HG03135 (cell line): ENCODE measurements around the gene QRFP.

Source experiments
- ATAC-seq: cut with Tn5 transposase; IDR thresholded peaks from one replicate; pipeline ENCODE4 v1.9.1; 2021; ENCODE audit warnings: mild to moderate bottlenecking, moderate library complexity; ENCODE audit not compliant: unreplicated experiment

The QRFP gene

DNA sequence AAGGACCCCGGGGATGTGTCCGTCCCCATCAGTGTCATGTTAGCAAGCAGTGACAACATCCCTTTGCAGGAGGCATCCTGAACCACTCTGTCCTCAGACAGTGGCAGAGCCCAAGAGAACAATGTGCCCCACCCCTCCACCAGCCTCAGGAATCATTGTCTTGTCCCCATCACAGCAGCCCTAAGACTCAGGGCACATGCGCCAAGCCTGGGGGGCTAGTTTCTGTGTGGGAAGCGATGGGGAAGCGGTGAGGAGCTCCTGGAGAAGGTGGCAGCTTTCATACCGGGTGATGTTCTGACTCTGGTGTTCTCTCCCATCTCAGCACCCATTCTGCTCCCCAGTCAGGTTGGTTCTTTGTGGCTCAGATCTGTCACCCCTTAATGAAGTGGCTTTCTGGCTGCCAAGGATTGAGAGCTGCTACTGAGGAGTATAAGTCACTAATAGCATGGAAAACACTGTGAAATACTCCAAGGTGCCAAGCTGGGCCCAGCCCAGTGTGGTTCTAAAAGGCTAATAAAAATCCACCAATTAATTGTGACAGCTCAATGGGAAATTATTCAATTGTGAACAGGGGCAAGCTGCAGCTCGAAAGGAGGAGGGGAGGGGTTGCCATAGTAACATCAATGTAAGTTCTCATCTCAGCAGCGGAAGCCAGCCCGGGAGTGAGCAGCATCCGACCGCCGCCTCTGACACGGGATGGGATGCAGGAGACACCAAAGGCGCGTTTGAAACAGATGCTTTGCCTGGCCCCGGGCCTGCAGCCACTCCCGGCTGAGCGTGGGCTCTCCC, 4.7 kb downstream of the QRFP start:
- ATAC-seq = no peak

DNA sequence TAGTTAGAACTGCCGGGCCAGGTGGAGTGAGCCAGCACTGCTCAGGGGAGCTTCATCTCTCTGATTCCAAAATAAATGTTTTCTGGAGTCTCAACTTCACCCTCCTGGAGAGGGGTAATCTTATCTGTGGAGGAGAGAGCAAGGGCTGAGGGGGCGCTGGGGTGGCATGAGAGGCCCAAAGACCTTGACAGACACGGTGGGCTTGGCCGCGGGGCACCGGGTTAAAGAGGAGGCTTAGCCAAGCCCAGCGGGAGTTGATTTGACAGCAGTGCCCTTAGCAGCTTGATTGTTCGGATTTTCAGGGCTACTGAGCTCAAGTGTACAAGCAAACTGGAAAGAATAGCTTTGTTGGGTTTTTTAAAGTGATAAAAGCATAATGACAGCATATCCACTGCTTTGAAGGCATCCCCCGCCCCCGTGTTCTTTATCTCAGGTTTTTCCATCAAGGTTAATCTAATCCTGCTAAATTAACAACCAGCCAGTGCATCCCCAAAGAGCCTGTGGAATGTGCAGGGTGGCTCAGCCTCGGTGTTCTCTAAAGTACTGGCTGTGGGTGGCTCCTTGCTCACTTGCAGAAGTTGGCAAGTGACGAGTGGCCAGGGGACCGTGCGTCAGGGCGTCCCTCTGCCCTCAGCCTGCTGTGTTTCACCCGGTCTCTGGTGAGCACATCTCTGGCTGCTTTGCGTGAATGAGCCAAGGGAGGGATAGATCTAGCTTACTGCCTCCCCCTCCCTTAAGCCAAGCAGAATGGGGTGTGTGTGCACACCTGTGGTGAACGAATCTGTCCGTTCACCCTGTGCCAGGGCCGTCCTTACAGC, 5.5 kb downstream of the QRFP start:
- no peak for ATAC-seq

DNA sequence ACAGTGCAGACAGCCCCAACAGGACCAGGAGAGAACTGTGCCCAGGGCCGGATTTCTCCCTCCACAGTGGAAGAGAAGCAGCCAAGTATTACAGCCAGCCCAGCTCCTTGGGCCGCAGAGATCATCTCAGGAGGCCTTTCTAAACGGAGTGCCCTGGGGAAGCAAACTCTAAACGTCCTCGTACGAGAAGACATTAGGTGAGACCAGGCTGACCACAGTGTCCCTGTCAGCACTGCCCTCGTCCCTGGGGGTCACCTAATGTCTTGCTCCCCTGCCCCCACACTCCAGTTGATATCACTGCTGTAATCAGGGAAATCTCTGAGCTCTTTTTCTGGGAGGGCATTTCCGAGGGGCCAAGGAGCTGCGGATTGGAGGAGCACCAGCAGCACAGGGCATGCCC, 6.5 kb downstream of the QRFP start:
- no peak for ATAC-seq

DNA sequence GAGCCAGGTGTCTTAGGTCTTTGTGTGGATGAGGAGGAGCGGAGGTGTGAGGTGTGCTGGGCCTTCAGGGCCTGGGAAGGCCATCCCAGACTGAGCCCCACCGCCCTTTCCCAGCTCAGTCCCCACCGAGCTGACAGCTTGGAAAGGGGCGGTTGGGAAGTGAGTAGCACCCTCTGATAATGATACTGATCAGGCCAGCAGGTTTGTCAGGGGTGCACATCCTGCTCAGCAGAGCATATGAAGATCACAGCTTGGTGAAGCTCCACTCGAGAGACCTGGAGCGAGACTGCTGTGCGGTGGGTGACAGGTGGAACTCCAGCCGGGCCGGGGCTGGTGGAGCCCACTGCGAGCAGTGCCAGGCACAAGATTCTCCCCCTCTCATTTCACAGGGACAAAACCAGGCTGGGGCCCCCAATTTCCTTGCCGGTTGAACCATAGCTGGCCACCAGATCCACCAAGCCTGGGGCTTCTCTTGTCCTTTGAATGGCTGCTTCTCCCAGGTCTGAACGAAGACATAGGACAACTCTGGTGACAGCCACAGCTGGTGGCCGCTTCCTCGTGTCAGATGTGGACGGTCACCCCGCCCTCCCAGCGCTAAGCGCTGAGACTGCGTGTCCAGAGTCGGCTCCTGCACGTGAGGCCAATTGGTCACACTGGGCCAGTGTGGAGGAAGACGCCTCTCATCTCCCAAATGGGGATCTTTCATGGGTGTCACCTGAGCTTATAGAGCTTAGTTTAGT, 8.3 kb downstream of the QRFP start:
- ATAC-seq = no peak

DNA sequence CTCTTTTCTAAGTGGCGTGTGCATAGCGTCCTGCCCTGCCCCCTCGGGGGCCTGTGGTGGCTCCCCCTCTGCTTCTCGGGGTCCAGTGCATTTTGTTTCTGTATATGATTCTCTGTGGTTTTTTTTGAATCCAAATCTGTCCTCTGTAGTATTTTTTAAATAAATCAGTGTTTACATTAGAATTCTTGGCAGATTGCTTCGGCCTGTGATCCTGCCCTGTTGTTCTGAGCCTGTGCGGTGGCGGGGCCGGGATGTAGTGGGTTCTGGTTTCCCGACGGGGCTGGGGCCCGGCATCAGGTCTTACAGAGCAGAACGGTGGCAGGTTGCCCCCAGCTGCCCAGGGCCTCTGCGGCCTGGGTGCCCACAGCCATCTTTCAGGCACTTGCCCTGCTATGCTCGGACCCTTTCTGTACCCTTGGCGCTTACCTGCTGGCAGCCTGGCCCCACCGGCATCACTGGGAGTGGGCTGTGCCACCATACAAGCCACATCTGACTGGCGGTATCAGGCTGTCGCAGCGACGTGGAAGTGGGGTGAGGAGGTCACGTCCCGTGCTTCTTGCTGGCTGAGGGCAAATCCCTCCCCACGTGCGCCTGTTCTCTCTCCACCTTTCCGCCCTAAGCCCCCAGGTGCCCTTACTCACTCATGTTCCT, 9.0 kb downstream of the QRFP start:
- ATAC-seq = no peak

DNA sequence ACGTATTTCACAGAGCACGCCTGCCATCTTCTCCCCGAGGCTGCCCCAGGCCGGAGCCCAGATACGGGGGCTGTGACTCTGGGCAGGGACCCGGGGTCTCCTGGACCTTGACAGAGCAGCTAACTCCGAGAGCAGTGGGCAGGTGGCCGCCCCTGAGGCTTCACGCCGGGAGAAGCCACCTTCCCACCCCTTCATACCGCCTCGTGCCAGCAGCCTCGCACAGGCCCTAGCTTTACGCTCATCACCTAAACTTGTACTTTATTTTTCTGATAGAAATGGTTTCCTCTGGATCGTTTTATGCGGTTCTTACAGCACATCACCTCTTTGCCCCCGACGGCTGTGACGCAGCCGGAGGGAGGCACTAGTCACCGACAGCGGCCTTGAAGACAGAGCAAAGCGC, 9.6 kb downstream of the QRFP start:
- ATAC-seq = no peak

DNA sequence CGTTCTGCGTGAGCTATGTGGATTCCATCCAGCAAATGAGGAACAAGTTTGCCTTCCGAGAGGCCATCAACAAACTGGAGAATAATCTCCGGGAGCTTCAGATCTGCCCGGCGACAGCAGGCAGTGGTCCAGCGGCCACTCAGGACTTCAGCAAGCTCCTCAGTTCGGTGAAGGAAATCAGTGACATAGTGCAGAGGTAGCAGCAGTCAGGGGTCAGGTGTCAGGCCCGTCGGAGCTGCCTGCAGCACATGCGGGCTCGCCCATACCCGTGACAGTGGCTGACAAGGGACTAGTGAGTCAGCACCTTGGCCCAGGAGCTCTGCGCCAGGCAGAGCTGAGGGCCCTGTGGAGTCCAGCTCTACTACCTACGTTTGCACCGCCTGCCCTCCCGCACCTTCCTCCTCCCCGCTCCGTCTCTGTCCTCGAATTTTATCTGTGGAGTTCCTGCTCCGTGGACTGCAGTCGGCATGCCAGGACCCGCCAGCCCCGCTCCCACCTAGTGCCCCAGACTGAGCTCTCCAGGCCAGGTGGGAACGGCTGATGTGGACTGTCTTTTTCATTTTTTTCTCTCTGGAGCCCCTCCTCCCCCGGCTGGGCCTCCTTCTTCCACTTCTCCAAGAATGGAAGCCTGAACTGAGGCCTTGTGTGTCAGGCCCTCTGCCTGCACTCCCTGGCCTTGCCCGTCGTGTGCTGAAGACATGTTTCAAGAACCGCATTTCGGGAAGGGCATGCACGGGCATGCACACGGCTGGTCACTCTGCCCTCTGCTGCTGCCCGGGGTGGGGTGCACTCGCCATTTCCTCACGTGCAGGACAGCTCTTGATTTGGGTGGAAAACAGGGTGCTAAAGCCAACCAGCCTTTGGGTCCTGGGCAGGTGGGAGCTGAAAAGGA, 10.9 kb downstream of the QRFP start:
- ATAC-seq = no peak

DNA sequence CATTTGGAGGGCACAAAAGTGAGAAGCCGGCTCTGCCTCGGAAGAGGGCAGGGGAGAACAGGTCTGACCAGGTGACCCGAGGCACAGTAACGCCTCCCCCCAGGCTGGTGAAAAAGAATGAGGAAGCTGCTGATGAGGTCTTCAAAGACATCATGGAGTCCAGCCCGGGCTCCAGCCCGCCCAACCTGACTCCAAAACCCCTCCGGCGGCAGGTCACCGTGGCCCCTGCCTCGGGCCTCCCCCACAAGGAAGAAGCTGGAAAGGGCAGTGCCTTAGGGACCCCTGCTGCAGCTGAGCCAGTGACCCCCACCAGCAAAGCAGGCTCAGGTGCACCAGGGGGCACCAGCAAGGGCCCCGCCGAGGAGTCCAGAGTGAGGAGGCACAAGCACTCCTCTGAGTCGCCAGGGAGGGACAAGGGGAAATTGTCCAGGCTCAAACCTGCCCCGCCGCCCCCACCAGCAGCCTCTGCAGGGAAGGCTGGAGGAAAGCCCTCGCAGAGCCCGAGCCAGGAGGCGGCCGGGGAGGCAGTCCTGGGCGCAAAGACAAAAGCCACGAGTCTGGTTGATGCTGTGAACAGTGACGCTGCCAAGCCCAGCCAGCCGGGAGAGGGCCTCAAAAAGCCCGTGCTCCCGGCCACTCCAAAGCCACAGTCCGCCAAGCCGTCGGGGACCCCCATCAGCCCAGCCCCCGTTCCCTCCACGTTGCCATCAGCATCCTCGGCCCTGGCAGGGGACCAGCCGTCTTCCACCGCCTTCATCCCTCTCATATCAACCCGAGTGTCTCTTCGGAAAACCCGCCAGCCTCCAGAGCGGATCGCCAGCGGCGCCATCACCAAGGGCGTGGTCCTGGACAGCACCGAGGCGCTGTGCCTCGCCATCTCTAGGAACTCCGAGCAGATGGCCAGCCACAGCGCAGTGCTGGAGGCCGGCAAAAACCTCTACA, 11.8 kb downstream of the QRFP start:
- ATAC-seq = no peak

DNA sequence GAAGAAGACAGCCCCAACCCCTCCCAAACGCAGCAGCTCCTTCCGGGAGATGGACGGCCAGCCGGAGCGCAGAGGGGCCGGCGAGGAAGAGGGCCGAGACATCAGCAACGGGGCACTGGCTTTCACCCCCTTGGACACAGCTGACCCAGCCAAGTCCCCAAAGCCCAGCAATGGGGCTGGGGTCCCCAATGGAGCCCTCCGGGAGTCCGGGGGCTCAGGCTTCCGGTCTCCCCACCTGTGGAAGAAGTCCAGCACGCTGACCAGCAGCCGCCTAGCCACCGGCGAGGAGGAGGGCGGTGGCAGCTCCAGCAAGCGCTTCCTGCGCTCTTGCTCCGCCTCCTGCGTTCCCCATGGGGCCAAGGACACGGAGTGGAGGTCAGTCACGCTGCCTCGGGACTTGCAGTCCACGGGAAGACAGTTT, 12.5 kb downstream of the QRFP start:
- ATAC-seq = no peak

DNA sequence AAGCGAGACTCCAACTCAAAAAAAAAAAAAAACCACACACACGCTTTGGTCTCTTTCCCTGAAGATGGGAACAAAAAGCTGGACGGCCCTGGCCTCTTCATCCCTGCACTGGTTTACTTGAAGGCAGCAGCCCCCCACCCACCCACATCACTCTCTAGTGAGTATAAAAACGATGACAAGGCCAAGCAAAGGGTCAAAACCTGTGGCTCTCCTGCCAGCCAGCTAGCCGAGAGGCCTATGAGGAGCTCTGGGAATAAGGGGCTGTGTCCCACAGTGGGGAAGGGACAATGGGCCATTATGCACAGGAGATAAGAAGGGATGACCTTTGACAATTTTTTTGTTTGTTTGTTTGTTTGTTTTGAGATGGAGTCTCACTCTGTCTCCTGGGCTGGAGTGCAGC, 13.1 kb downstream of the QRFP start:
- no peak for ATAC-seq

DNA sequence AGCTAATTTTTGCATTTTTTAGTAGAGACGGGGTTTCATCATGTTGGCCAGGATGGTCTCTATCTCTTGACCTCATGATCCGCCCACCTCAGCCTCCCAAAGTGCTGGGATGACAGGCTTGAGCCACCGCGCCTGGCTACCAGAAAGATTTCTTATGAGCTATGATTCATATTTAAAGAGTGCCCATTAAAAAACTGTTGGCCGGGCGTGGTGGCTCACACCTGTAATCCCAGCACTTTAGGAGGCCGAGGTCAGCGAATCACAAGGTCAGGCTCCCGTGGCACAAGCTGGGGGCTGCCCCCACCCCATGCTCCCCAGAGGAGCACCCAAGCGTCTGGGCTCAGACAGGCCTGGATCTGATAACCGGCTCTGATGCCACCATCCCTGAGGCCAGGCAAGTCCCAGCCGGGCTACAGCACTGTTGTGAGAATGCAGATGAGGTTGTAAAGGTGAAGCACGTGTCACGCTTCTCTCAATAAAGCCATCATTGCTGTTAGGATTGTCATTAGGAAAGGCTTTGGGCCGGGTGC, 13.9 kb downstream of the QRFP start:
- ATAC-seq = no peak

DNA sequence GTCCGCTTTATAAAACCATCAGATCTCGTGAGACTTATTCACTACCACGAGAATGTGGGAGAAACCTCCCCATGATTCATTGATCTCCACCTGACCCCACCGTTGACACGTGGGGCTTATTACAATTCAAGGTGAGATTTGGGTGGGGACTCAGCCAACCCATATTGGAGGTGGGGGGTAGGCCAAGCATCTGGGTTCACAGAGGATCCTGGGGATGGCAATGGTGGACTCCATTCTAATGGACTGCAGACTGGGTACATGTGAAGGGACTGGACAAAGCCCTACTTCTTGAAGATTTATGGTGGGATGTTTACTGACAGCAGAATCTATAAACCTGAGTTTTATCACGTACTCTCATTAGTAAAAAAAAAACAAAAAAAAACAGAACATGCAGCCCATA, 15.1 kb downstream of the QRFP start:
- ATAC-seq = no peak

DNA sequence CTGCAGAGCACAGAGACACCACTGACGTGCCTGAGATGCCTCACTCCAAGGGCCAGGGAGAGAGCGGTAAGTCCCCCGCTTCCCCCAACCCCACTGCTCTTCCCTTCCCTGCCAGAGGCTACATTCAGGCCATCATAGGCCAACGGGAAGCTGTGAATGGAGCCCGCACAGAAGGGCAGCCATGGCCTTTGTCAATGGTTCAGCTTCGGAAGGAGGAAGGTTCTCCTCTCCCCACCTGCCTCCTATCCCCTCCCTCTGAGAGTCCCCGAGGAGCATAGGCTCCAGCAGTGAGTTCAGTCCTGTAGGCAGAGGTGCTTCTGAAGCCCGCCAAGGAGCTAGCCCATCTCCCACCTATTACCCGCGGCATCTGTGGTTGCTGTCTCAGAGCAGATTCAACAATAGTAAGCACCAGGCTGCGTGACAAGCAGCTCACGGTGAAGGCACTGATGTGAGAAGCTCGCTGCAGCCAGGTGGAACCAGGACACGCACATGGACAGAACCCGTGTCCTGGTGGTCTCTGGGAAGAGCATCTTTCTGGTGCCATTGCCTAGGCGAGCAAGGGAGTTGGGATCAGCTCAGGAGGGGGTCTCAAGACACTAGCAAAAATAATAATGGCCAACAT, 15.9 kb downstream of the QRFP start:
- ATAC-seq = no peak

DNA sequence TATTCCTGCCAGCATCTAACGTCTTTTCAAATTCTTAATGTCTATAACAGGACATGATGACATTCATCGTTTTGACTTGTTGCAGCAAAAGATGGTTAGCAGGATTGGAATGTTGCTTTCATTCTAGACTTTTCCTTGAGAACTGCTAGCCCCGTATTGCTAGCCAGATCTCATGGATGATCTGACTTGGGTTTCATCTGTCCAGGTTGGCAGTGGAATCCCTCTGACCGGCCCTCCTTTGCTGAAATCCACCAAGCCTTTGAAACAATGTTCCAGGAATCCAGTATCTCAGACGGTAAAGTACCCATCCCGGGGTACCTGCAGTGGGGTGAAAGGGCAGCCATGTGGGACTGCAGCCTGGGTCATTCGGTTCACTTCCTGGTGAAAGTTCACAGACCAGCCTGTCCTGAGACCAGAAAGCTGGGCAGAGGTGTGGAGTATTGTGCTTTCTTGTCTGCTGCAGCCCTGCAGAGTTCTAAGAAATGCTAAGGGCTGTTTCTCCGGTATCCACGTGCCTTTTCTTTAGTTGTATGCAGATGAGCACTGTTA, 16.7 kb downstream of the QRFP start:
- ATAC-seq = no peak

DNA sequence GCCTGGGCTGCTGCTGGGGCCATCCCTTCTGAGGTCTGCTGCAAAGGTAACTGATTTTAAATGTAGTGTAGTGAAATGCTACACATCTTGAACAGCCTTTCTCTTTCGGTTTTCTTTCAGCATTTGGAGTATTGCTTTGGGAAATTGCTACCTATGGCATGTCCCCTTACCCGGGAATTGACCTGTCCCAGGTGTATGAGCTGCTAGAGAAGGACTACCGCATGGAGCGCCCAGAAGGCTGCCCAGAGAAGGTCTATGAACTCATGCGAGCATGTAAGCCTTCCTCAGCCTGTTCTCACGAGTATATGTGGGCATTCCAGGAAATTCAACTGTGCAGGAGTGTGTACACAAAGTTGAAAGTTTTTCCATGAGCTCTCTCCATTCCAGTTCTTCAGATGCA, 18.3 kb downstream of the QRFP start:
- no peak for ATAC-seq

DNA sequence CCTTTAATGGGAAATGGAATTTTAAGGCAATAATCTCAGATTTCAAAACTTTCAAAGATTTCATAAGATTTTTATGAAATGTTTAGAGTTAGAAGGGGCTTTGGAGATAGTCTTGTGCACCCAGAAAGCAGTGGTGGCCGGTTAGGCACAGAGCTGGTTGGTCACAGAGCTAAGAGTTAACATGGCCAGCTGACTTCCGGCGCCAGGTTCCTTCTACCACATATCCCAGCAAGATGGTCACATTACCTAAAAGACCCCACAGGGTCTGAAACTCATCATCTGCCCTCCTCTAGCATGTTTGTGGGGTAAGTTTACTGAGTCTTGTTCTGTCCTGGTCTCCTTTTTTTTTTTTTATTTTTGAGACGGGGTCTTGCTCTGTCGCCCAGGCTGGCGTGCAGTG, 19.3 kb downstream of the QRFP start:
- no peak for ATAC-seq

DNA sequence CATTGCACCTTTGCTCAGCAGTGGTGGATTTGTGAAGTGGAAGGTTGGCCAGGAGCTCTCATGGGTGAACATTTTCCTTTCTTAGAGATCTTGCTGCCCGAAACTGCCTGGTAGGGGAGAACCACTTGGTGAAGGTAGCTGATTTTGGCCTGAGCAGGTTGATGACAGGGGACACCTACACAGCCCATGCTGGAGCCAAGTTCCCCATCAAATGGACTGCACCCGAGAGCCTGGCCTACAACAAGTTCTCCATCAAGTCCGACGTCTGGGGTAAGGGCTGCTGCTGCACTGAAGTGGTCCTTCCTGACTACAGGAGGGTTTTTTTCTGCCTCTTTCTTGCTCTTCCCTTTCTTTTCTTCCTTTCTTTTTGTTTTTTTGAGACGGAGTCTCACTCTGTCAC, 21.8 kb downstream of the QRFP start:
- ATAC-seq = no peak

DNA sequence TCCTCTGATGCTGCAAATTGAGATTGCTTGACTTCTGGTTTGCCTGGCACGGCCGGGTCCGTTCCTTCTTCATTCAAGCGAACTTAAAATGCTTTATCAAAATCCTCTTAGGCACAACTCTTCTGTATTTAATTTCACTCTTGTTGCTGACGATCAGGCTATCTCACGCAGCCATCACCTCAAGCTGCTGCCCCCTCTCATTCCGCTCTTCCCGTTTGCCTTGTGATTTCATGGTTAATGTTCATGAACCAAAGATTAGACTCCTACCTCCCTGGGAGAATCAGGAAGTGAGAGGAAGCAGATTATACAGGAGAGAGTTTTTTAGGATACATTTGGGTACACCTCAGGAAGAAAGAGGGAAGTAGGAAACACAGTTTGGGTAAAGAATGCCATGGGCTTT, 22.6 kb downstream of the QRFP start:
- no peak for ATAC-seq
